Activated T-helper 1 cell treated with anti-CD3 and anti-CD28 coated beads, Interleukin-12 subunit alpha, Interleukin-12 subunit beta, Interleukin-2, Interleukin-4 antibody, amounts not matched to agents 30 ng/mL and 10 ng/mL and 1 ng/mL, durations not matched to agents 14 hours and 24 hours and 36 hours (primary cell): Measurements from ENCODE around the gene FOXC2. TPM values are rescaled to one million over a fixed set of nuclear protein-coding genes. Genes with fewer than 3 reads are reported as not detected.

Experiments
- DNase-seq: peaks from one replicate; pipeline ENCODE4 v3.0.0; 2021; ENCODE audit warnings: low spot score
- H3K27ac Mint-ChIP-seq: one replicate; pipeline ENCODE4 v1.8.0; 2021; ENCODE audit warnings: mild to moderate bottlenecking, mixed read lengths
- H3K27me3 Mint-ChIP-seq: one replicate; pipeline ENCODE4 v1.8.0; 2022; ENCODE audit warnings: mild to moderate bottlenecking, moderate library complexity, mixed read lengths; ENCODE audit not compliant: insufficient read depth
- H3K36me3 Mint-ChIP-seq: one replicate; pipeline ENCODE4 v1.8.0; 2021; ENCODE audit warnings: low read depth, mixed read lengths
- H3K4me1 Mint-ChIP-seq: one replicate; pipeline ENCODE4 v1.8.0; 2021; ENCODE audit warnings: low read depth, mixed read lengths
- H3K4me3 Mint-ChIP-seq: one replicate; pipeline ENCODE4 v1.8.0; 2021; ENCODE audit warnings: mild to moderate bottlenecking, moderate library complexity, mixed read lengths
- H3K9me3 Mint-ChIP-seq: one replicate; pipeline ENCODE4 v1.8.0; 2021; ENCODE audit warnings: mixed read lengths
- intact Hi-C: fragments of 100-400 bp; cut with micrococcal nuclease; formaldehyde crosslinking; loops from one replicate; pipeline ENCODE4 v1.15.1; 2024
- total RNA-seq: library from RNA; stranded (reverse); gene quantifications from 2 replicates; pipeline ENCODE4 v1.2.3, GENCODE V29; 2022

The FOXC2 gene
- total RNA-seq, 1 donor from 2014 or later: not detected

GRCh38 chr16:86597880-86598606 lies 31.4 kb downstream of the FOXC2 start:
- Mint-ChIP-seq H3K9me3 (no peaks in the 10 kb centered on the region), H3K27ac (no peak overlapping the region), H3K4me1 (no peaks in the 10 kb centered on the region), H3K27me3 (peaks cover 27% of the 10 kb centered on the region), H3K4me3 (no peak overlapping the region), H3K36me3 (no peaks in the 10 kb centered on the region)
- intact Hi-C loops: no loop called here
- no peak for DNase-seq

GRCh38 chr16:86598607-86599565 lies 32.3 kb downstream of the FOXC2 start:
- Mint-ChIP-seq H3K27me3 (peaks cover 22% of the 10 kb centered on the region), H3K9me3 (no peaks in the 10 kb centered on the region), H3K36me3 (no peaks in the 10 kb centered on the region), H3K27ac (no peak overlapping the region), H3K4me1 (no peaks in the 10 kb centered on the region), H3K4me3 (no peak overlapping the region)
- DNase-seq: no peak
- intact Hi-C loops: no loop called here

GRCh38 chr16:86601356-86601755 lies 34.7 kb downstream of the FOXC2 start:
- DNase-seq: no peak
- Mint-ChIP-seq H3K27me3 (peaks cover 17% of the 10 kb centered on the region), H3K4me3 (no peak overlapping the region), H3K4me1 (peaks cover 12% of the 10 kb centered on the region), H3K9me3 (peaks cover 5% of the 10 kb centered on the region), H3K36me3 (no peaks in the 10 kb centered on the region), H3K27ac (no peak overlapping the region)
- intact Hi-C loops: loop anchor here (5.0 kb wide), 1 partner anchor 146 kb away; no protein-coding TSS in a partner anchor

DNA sequence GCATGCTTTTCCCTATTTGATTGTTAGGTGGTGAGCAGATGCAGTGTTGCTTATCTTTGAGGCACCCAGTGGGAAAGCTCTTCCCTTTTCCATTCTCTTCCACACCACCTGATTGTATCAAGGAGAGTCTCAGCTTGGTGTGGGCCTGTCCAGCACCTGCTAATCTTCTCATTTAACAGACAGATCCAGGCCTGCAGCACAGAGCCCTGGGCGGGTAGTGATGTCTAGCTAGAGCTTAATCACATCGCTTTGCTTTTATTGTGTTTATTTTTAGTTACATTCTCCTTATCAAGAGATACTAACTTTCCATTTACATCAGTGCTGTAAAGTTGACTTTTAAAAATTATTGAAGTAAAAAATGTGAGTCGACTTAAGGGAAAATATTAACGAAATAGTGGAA lies 35.9 kb downstream of the FOXC2 start:
- H3K27ac Mint-ChIP-seq: no peak overlapping the region
- H3K4me3 Mint-ChIP-seq: no peak overlapping the region
- H3K4me1 Mint-ChIP-seq: peaks cover 12% of the 10 kb centered on the region
- peaks cover 5% of the 10 kb centered on the region for H3K9me3 Mint-ChIP-seq
- no peaks in the 10 kb centered on the region for H3K36me3 Mint-ChIP-seq
- no peak for DNase-seq
- H3K27me3 Mint-ChIP-seq: peaks cover 15% of the 10 kb centered on the region
- intact Hi-C loops: loop anchor here (5.0 kb wide), 1 partner anchor 145 kb away; no protein-coding TSS in a partner anchor

DNA sequence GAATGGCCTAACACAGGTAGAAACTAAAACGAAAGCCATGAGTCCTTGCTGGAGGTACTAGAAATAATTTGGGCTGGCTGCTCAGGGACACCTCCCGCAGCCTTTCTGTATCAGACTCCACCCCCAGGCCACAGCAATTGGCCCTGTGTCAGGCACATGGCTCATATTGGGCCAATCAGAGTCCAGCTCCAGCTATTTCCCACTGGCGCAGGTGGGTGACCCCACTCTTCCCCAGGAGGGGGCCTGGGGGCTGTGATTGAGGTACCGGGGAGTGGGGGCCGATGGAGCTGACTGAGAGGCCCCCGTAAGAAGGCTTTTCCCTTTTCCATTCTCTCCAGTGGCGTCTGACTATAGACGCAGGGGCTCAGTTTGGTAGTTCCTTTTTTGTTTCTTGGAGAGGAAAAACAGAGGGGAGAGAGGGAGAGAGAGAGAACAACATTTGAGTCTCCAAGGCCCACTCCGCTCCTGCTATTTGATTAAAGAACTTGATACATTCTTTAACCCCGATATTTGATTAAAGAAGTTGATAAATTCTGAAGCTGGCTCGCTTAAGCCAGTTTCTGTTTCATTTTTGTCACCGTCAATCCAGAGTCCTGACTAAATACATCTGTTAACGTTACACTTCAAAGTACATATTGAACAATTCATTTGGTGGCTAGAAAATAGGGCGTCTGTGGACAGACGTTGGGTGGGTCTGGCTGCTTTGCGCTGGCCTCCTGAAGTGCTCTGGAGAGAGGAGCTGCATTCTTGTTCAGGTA lies 38.0 kb downstream of the FOXC2 start:
- peak; percentile 43 for DNase-seq
- Mint-ChIP-seq H3K9me3 (peaks cover 5% of the 10 kb centered on the region), H3K36me3 (no peaks in the 10 kb centered on the region), H3K27me3 (peaks cover 8% of the 10 kb centered on the region), H3K4me1 (peaks cover 12% of the 10 kb centered on the region), H3K27ac (peak overlapping the region; percentile 6), H3K4me3 (peak overlapping the region; percentile 83)
- intact Hi-C loops: loop anchor here (1.0 to 5.0 kb wide), 2 partner anchors 60 to 143 kb away; no protein-coding TSS in a partner anchor

GRCh38 chr16:86605950-86606349 lies 39.3 kb downstream of the FOXC2 start:
- Mint-ChIP-seq H3K36me3 (no peaks in the 10 kb centered on the region), H3K27me3 (peaks cover 2% of the 10 kb centered on the region), H3K27ac (no peak overlapping the region), H3K9me3 (peaks cover 5% of the 10 kb centered on the region), H3K4me3 (peak overlapping the region; percentile 24), H3K4me1 (peaks cover 12% of the 10 kb centered on the region)
- DNase-seq: no peak
- intact Hi-C loops: no loop called here

GRCh38 chr16:86608301-86608747 lies 41.7 kb downstream of the FOXC2 start:
- H3K9me3 Mint-ChIP-seq: peaks cover 5% of the 10 kb centered on the region
- H3K27ac Mint-ChIP-seq: no peak overlapping the region
- peaks cover 6% of the 10 kb centered on the region for H3K27me3 Mint-ChIP-seq
- intact Hi-C loops: no loop called here
- no peaks in the 10 kb centered on the region for H3K36me3 Mint-ChIP-seq
- peaks cover 12% of the 10 kb centered on the region for H3K4me1 Mint-ChIP-seq
- H3K4me3 Mint-ChIP-seq: no peak overlapping the region
- DNase-seq: no peak

DNA sequence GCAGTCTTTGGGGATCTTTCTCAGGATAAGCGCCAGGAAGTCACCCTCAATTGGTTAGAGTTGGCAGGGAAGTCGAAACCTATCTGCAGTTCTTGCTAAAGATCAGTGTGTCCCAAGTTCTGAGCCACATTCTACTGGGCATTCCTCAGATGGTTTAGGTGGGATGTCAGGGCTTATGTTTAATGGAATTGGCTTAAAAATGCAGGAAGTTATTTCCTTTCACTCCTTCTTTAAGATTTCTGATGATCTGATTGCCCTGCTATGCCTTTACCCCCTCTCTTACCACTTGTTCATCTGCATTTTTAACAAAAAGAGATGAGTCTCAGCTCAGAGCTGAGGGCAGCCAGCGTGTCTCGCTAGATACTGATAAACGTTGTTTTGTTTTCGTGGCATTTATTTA lies 42.5 kb downstream of the FOXC2 start:
- Mint-ChIP-seq H3K27ac (no peak overlapping the region), H3K9me3 (peaks cover 3% of the 10 kb centered on the region), H3K4me3 (no peak overlapping the region), H3K27me3 (peaks cover 6% of the 10 kb centered on the region), H3K4me1 (peaks cover 12% of the 10 kb centered on the region), H3K36me3 (no peaks in the 10 kb centered on the region)
- DNase-seq: no peak
- intact Hi-C loops: no loop called here

GRCh38 chr16:86609661-86610060 lies 43.0 kb downstream of the FOXC2 start:
- Mint-ChIP-seq H3K36me3 (no peaks in the 10 kb centered on the region), H3K4me1 (peaks cover 6% of the 10 kb centered on the region), H3K27ac (no peak overlapping the region), H3K9me3 (no peaks in the 10 kb centered on the region), H3K27me3 (peaks cover 6% of the 10 kb centered on the region), H3K4me3 (no peak overlapping the region)
- intact Hi-C loops: no loop called here
- DNase-seq: no peak

DNA sequence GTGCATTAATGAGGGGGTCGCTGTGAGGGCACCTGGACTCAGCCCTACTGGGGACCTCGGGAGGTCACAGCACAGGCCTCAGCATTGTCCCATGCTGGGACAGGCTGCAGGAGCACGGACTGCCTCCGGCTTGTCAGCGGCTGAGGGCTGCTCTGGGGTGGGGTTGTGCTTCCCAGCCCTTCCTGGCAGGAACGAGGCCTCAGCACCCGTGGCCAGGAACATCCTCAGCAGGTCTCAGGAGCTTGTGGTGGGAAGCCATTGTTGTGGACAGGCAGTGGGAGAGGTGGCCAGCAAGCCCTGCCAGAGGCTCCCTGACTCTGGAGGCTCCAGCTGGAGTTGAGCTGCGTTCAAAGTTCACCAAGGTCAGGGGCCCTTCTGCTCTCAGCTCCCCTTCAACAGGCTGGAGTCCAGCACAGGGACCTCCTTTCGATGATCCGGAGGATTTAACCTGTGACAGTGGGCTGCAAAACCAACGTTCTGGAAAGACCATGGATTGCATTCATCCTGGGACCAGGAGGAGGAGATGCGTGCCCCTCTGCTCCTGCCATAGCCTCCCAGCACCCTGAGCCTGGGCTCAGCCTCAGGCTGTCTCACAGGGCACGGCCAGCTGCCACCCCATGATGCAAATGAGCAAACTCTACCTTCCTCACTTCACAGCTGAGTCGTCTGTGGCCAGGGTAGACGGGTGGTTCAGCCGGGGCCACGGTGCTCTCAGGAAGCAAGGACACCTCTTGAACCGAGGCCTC lies 44.3 kb downstream of the FOXC2 start:
- DNase-seq: no peak
- Mint-ChIP-seq H3K27ac (no peak overlapping the region), H3K4me1 (no peaks in the 10 kb centered on the region), H3K9me3 (no peaks in the 10 kb centered on the region), H3K36me3 (no peaks in the 10 kb centered on the region), H3K27me3 (peaks cover 9% of the 10 kb centered on the region), H3K4me3 (no peak overlapping the region)
- intact Hi-C loops: no loop called here

GRCh38 chr16:86611525-86611855 lies 44.9 kb downstream of the FOXC2 start:
- intact Hi-C loops: no loop called here
- H3K36me3 Mint-ChIP-seq: no peaks in the 10 kb centered on the region
- H3K4me3 Mint-ChIP-seq: no peak overlapping the region
- no peaks in the 10 kb centered on the region for H3K4me1 Mint-ChIP-seq
- peaks cover 9% of the 10 kb centered on the region for H3K27me3 Mint-ChIP-seq
- H3K9me3 Mint-ChIP-seq: no peaks in the 10 kb centered on the region
- no peak for DNase-seq
- H3K27ac Mint-ChIP-seq: no peak overlapping the region

DNA sequence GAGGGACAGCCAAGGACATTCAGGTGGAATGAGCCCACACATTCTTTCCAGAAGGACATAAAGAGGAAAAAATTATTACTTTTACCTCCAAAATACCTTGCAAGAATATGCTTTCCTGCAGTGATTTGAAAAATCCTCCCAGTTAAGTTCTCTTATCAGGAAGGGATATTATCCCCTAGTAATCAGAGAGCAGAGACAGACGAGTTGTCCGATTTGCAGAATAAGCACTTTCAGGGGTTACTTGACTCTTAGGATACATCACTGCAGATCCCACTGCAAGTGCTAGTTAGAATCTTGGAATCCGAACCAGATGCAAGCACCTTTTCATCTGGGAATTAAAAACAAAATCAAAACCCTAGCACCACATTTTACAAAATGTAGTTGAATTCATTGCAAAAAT lies 45.3 kb downstream of the FOXC2 start:
- peaks cover 9% of the 10 kb centered on the region for H3K27me3 Mint-ChIP-seq
- H3K36me3 Mint-ChIP-seq: no peaks in the 10 kb centered on the region
- H3K4me3 Mint-ChIP-seq: no peak overlapping the region
- DNase-seq: no peak
- intact Hi-C loops: no loop called here
- no peaks in the 10 kb centered on the region for H3K9me3 Mint-ChIP-seq
- H3K27ac Mint-ChIP-seq: no peak overlapping the region
- no peaks in the 10 kb centered on the region for H3K4me1 Mint-ChIP-seq
